Upper lobe of left lung (tissue), 4 donors: ENCODE data around the gene GPATCH8.

ENCODE experiments used
- POLR2A ChIP-seq, 4 donors: fragments of 450-650 bp; IDR thresholded peaks; one replicate each; pipeline ENCODE4 v1.5.1; 2016 to 2017; ENCODE audit warnings: antibody characterized with exemption in 4 of 4, mild to moderate bottlenecking in 2 of 4
- TF ChIP-seq, protein P1 (sequence below), 6 experiments: fragments of 450-650 bp in 4 of 6; fragments of 200-600 bp in 2 of 6; sonication (generic) in 2 of 6; IDR thresholded peaks; one replicate each; pipeline ENCODE4 v1.5.1; 2016 to 2019; ENCODE audit warnings: antibody characterized with exemption in 6 of 6

GRCh38 chr17:44424828-44425461 lies 78.3 kb downstream of the GPATCH8 start:
- TF ChIP-seq POLR2A (IDR thresholded peaks at IDR 0.05) = no peak
- TF ChIP-seq, protein P1, sequence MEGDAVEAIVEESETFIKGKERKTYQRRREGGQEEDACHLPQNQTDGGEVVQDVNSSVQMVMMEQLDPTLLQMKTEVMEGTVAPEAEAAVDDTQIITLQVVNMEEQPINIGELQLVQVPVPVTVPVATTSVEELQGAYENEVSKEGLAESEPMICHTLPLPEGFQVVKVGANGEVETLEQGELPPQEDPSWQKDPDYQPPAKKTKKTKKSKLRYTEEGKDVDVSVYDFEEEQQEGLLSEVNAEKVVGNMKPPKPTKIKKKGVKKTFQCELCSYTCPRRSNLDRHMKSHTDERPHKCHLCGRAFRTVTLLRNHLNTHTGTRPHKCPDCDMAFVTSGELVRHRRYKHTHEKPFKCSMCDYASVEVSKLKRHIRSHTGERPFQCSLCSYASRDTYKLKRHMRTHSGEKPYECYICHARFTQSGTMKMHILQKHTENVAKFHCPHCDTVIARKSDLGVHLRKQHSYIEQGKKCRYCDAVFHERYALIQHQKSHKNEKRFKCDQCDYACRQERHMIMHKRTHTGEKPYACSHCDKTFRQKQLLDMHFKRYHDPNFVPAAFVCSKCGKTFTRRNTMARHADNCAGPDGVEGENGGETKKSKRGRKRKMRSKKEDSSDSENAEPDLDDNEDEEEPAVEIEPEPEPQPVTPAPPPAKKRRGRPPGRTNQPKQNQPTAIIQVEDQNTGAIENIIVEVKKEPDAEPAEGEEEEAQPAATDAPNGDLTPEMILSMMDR (IDR thresholded peaks at IDR 0.05) = no peak
